ENCODE data around the gene SRRD.

SRRD gene

DNA sequence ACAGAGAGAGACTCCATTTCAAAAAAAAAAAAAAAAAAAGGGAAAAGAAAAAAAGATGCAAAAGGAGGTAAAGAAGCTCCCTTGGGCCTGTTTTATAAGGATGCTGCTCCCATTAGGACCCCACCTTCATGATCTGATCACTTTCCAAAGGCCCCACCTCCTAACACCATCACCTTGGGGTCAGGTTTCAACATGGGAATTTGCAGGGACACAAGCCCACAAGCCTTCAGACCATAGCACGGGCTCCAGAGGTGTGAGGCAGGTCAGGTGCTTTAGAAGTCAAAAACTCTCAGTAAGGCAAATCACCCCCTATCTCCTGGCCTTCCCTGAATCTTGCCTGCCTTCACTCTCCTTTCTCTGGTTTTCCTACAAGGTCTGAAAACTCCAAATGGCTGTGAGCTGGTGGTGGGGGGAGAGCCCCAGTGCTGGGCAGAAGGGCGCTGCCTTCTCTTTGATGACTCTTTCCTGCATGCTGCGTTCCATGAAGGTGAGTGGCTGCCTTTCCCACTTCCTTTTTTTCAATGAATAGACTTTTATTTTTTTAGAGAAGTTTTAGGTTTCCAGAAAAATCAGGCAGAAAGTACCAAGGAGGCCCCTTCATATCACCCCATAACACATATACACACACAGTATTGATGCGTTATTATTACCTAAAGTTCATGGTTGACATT is 41.5 kb upstream of the SRRD start:
- DNase-seq (ENCODE audit: extremely low read depth, low read depth): no peak
- TF ChIP-seq, protein P1, sequence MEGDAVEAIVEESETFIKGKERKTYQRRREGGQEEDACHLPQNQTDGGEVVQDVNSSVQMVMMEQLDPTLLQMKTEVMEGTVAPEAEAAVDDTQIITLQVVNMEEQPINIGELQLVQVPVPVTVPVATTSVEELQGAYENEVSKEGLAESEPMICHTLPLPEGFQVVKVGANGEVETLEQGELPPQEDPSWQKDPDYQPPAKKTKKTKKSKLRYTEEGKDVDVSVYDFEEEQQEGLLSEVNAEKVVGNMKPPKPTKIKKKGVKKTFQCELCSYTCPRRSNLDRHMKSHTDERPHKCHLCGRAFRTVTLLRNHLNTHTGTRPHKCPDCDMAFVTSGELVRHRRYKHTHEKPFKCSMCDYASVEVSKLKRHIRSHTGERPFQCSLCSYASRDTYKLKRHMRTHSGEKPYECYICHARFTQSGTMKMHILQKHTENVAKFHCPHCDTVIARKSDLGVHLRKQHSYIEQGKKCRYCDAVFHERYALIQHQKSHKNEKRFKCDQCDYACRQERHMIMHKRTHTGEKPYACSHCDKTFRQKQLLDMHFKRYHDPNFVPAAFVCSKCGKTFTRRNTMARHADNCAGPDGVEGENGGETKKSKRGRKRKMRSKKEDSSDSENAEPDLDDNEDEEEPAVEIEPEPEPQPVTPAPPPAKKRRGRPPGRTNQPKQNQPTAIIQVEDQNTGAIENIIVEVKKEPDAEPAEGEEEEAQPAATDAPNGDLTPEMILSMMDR (IDR thresholded peaks at IDR 0.05; ENCODE audit: low read depth, low read length, missing control alignments): no peak
- no peak overlapping the region for H3K4me3 ChIP-seq (replicated peaks; ENCODE audit: low read depth, low read length)

DNA sequence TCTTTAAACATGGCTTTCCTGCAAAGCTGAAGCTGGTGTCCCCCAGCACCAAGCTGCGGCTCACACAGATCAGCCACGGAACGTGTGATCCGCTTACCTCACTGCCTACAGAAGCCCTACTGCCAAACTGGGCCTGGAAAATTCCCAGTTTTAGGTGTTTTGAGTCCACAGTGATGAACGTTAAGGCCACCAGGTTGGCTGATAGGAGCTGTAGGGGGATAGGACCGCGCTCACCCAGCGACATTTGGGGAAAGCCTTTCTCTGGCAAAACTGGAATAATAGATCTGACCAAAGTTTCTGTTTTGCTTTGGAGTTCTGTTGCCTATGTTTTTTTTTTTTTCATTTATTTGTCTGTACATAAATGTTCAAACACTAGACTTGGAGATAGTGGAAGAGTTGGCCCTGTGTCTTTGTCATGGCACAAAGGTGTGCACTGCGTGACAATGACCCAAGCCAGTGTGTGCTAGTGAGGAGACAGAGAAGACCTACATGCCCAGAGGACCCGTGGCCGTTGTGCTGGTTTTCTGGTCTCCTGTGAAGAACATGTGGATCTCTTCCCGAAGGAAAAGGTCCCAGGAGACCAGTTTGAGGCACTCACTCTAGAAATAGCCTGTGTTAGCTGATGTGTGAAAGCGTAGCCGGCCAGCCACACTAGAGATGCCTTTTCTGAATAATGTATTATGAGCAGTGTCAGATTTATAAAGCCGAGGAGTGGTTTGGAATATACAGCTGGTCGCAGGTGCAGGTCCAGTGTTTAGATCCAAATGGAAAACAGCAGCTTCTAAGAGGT is 39.6 kb upstream of the SRRD start:
- DNase-seq (ENCODE audit: extremely low read depth, low read depth): no peak
- no peak overlapping the region for H3K4me3 ChIP-seq (replicated peaks; ENCODE audit: low read depth, low read length)
- TF ChIP-seq, protein P1 (IDR thresholded peaks at IDR 0.05; ENCODE audit: low read depth, low read length, missing control alignments): no peak

DNA sequence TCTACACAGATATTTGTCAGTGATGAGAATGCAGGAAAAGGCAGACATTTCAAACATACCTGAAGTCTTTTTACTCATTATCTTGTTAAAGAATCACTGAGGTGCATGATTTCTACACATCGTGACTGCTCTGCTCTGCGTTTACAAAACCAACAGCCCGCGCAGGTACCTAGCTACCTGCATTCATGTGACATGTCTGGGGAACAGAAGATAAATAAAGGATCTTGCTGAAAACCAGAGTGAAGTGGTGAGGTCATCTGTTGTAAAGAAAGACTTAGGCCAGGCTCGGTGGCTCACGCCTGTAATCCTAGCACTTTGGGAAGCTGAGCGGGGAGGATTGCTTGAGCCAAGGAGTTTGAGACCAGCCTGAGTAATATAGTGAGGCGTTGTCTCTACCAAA is 38.9 kb upstream of the SRRD start:
- DNase-seq (ENCODE audit: extremely low read depth, low read depth): no peak
- TF ChIP-seq, protein P1 (IDR thresholded peaks at IDR 0.05; ENCODE audit: low read depth, low read length, missing control alignments): no peak
- no peak overlapping the region for H3K4me3 ChIP-seq (replicated peaks; ENCODE audit: low read depth, low read length)

DNA sequence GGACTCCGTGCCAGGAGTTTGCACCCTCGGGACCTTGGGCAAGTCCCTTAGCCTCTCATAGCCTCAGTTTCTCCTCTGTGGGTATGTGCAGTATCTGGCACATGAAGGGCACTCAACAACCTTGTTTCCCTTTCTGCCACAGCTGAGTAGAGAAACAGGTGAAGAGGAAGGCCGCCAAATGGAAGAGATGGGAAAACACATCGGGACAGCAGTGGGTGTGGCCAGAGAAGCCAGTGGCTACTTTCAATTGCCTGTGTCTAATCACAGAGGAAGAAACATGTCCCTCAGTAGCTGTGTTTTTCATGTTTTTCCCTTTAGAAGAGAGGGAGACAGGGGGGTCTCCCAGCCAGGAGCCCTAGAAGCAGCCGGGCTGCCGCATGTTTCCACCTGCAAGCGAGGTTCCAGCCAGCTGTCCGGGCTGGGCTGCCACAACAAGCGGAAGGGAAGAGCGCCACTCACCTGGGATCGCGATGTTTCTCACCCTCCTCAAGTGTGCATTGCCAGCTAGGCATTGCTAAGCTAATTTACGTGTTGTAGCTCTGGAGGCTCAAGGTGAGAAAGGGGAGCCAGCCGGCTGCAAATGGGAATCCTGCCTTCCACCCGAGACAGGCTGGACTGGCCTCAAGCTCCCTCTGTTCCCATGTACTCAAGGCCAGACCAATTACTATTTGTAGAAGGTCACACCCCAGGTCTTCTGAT is 38.0 kb upstream of the SRRD start:
- no peak for DNase-seq (ENCODE audit: extremely low read depth, low read depth)
- no peak overlapping the region for H3K4me3 ChIP-seq (replicated peaks; ENCODE audit: low read depth, low read length)
- TF ChIP-seq, protein P1 (IDR thresholded peaks at IDR 0.05; ENCODE audit: low read depth, low read length, missing control alignments): no peak

DNA sequence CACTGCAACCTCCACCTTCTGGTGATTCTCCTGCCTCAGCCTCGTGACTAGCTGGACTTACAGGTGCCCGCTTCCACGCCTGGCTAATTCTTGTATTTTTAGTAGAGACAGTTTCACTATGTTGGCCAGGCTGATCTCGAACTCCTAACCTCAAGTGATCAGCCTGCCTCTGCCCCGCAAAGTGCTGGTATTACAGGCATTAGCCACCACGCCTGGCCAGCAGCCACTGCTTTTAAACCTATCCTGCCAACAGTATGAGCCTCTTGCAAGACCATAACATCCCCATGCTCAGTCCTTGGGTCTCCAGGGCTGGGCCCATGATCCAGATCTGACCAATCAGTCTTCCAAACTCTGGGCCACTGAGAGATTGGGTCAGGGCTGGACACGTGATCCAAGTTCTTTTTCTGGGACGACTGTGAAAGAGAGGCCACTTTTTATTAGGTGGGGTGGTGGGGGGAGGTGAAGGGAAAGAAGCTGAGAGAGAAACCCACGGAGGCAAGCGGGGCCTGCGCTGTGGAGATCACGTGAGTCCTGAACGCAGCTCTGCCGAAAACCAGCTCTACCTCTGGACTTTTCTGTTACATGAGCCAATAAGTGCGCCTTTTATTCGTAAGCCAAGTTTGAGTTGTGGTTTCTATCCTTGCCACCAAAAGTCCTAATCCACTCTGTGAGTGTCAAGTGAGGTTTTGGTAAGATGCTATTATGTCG is 36.7 kb upstream of the SRRD start:
- H3K4me3 ChIP-seq (replicated peaks; ENCODE audit: low read depth, low read length): no peak overlapping the region
- TF ChIP-seq, protein P1 (IDR thresholded peaks at IDR 0.05; ENCODE audit: low read depth, low read length, missing control alignments): no peak
- DNase-seq (ENCODE audit: extremely low read depth, low read depth): no peak

DNA sequence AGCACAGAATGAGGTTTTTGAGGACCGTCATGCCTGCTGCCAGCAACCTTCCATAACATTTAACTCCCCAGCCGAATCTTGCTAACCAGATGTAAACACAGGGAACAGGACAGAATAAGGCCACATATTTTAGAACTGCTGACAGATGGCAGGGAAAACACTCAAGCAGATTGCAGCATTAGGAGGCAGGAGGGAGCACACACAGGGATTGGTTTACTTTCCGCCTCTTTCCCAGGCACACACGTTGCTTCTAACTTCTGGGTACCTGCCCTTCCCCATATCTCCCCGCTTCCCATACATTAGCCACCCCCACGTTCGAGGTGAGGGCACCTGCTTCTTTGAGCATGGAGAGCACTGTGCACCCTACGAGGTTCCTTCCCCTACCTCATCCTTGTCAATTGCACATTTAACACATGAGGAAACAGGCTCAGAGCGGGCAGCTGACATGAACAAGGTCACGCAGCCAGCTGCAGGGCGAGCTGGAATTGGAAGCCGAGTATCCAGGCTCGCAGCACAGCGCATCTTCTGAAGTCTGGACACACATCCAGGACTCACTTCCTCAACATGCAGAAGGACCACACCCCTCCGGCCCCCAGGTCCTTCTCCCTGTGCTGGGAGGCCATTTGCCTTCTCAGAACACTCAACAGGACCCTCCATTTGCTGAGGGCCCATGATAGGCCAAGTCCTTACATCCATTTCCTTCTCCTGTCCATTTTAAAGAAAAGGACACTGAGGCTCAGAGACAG is 35.9 kb upstream of the SRRD start:
- H3K4me3 ChIP-seq (replicated peaks; ENCODE audit: low read depth, low read length): no peak overlapping the region
- TF ChIP-seq, protein P1 (IDR thresholded peaks at IDR 0.05; ENCODE audit: low read depth, low read length, missing control alignments): no peak
- no peak for DNase-seq (ENCODE audit: extremely low read depth, low read depth)

Measured in HFF-Myc (cell line).